Sigmoid colon (tissue), 7 donors: ENCODE measurements around the gene MAD2L1BP. TPM values are rescaled to one million over a fixed set of nuclear protein-coding genes. Genes with fewer than 3 reads are reported as not detected.
A peak's percentile ranks its signal among the peaks of the same experiment; 100 is the strongest.

ENCODE experiments used
- DNase-seq: peaks from one replicate; pipeline ENCODE4 v3.0.0-alpha.2; 2019
- H3K27ac ChIP-seq, 4 donors: fragments of 200-600 bp; sonication (generic); one replicate each; pipeline ENCODE4 v1.5.1; 2016 to 2019; ENCODE audit warnings: mild to moderate bottlenecking in 1 of 4
- H3K27me3 ChIP-seq, 3 donors: fragments of 200-600 bp; sonication (generic); one replicate each; pipeline ENCODE4 v1.5.1; 2019; ENCODE audit warnings: mild to moderate bottlenecking in 1 of 3
- H3K36me3 ChIP-seq, 4 donors: fragments of 200-600 bp; sonication (generic); one replicate each; pipeline ENCODE4 v1.5.1; 2016 to 2019
- H3K4me1 ChIP-seq, 4 donors: fragments of 200-600 bp; sonication (generic); one replicate each; pipeline ENCODE4 v1.5.1; 2017 to 2019
- H3K4me3 ChIP-seq, 4 donors: fragments of 200-600 bp; sonication (generic); one replicate each; pipeline ENCODE4 v1.5.1; 2017 to 2019; ENCODE audit warnings: mild to moderate bottlenecking in 2 of 4, moderate library complexity in 1 of 4
- H3K9me3 ChIP-seq, 4 donors: fragments of 200-600 bp in 3 of 4; sonication (generic) in 3 of 4; one replicate each; pipeline versions ENCODE4 v1.5.1 to v1.6.1; 2013 to 2019
- CTCF ChIP-seq, 4 experiments: fragments of 450-650 bp in 3 of 4; fragments of 200-600 bp in 1 of 4; IDR thresholded peaks; one replicate each; pipeline ENCODE4 v1.5.1; 2016 to 2019; ENCODE audit warnings: antibody characterized with exemption in 4 of 4, mild to moderate bottlenecking in 3 of 4, moderate library complexity in 2 of 4
- EP300 ChIP-seq, 4 donors: sonication (generic); formaldehyde crosslinking; IDR thresholded peaks; one replicate each; pipeline ENCODE4 v1.6.1; 2017; ENCODE audit warnings: antibody characterized with exemption in 4 of 4
- POLR2A ChIP-seq, 2 donors: fragments of 450-650 bp; IDR thresholded peaks; one replicate each; pipeline ENCODE4 v1.6.1; 2016; ENCODE audit warnings: antibody characterized with exemption in 2 of 2, mild to moderate bottlenecking in 2 of 2, moderate library complexity in 2 of 2
- POLR2AphosphoS5 ChIP-seq, 4 donors: sonication (generic); formaldehyde crosslinking; IDR thresholded peaks; one replicate each; pipeline ENCODE4 v1.6.1; 2017; ENCODE audit warnings: antibody characterized with exemption in 4 of 4
- WGBS, 2 donors: extraction: QIAGEN DNeasy Blood & Tissue Kit; methylation state at CpG; one replicate each; pipeline ENCODE4 v1.1.7; 2013; 5-methylcytosine and 5-hydroxymethylcytosine counted together
- intact Hi-C: fragments of 100-400 bp; cut with DNase I; formaldehyde crosslinking; loops from one replicate; pipeline ENCODE4 v1.15.1; 2023
- polyA plus RNA-seq, 3 donors: library from polyadenylated mRNA; stranded (reverse); fragments of 200-250 nt; gene quantifications; one replicate each; pipeline ENCODE4 v1.2.3, GENCODE V29; 2013
- total RNA-seq, 4 donors: library from RNA; depleted of rRNA; stranded (reverse); fragments of >200 nt; gene quantifications; one replicate each; pipeline ENCODE4 v1.1.0, GENCODE V29; 2016
- donor health status: healthy with polysubstance abuse.
- donor health status: Bipolar disorder and iron deficiency.
- donor health status: healthy.

MAD2L1BP gene
- total and polyA plus RNA-seq, 7 donors: 13.0 to 68.7 (median 32.3) TPM

GRCh38 chr6:43624786-43625288 lies 10.8 kb upstream of the MAD2L1BP start:
- no peak overlapping the region for H3K27ac ChIP-seq
- DNase-seq: no peak
- 92 to 96% methylated on average over 7 of the region's 7 CpGs for WGBS, 2 donors
- TF ChIP-seq POLR2A (IDR thresholded peaks at IDR 0.05): no peak
- TF ChIP-seq POLR2AphosphoS5 (IDR thresholded peaks at IDR 0.05): no peak
- no peak for TF ChIP-seq EP300 (IDR thresholded peaks at IDR 0.05)
- TF ChIP-seq CTCF (IDR thresholded peaks at IDR 0.05): no peak
- no peak overlapping the region for H3K4me3 ChIP-seq
- intact Hi-C loops: loop anchor here (5.0 kb wide), 1 partner anchor 77 kb away; no protein-coding TSS in a partner anchor
- no peaks in the 10 kb centered on the region for H3K9me3 ChIP-seq
- H3K27me3 ChIP-seq: no peaks in the 10 kb centered on the region
- H3K4me1 ChIP-seq: peaks cover 0 to 24% (median 18%) of the 10 kb centered on the region in 4 donors
- H3K36me3 ChIP-seq: peaks cover 23 to 65% (median 35%) of the 10 kb centered on the region in 4 donors

GRCh38 chr6:43625393-43625992 lies 10.1 kb upstream of the MAD2L1BP start:
- TF ChIP-seq CTCF (IDR thresholded peaks at IDR 0.05) (no peak), EP300 (IDR thresholded peaks at IDR 0.05) (no peak), POLR2AphosphoS5 (IDR thresholded peaks at IDR 0.05) (no peak), POLR2A (IDR thresholded peaks at IDR 0.05) (no peak)
- DNase-seq: no peak
- no peaks in the 10 kb centered on the region for H3K9me3 ChIP-seq
- H3K27ac ChIP-seq: no peak overlapping the region
- intact Hi-C loops: loop anchor here (5.0 kb wide), 1 partner anchor 77 kb away; no protein-coding TSS in a partner anchor
- 94 to 96% methylated on average over 16 of the region's 16 CpGs for WGBS, 2 donors
- peaks cover 0 to 26% (median 22%) of the 10 kb centered on the region in 4 donors for H3K4me1 ChIP-seq
- H3K27me3 ChIP-seq: no peaks in the 10 kb centered on the region
- no peak overlapping the region for H3K4me3 ChIP-seq
- peaks cover 20 to 58% (median 32%) of the 10 kb centered on the region in 4 donors for H3K36me3 ChIP-seq

GRCh38 chr6:43627008-43627825 lies 8.4 kb upstream of the MAD2L1BP start:
- H3K27me3 ChIP-seq: no peaks in the 10 kb centered on the region
- H3K36me3 ChIP-seq: peaks cover 9 to 41% (median 19%) of the 10 kb centered on the region in 4 donors
- no peak overlapping the region for H3K4me3 ChIP-seq
- intact Hi-C loops: loop anchor here (5.0 kb wide), 1 partner anchor 75 kb away; no protein-coding TSS in a partner anchor
- peak overlapping the region; percentile 96 to 100 (median 98) for H3K27ac ChIP-seq
- peaks cover 0 to 26% (median 23%) of the 10 kb centered on the region in 4 donors for H3K4me1 ChIP-seq
- DNase-seq: peak; percentile 93
- TF ChIP-seq EP300 (IDR thresholded peaks at IDR 0.05) (no peak), POLR2AphosphoS5 (IDR thresholded peaks at IDR 0.05) (peak in 2 of 4 donors; percentile 18 to 40)
- no peaks in the 10 kb centered on the region for H3K9me3 ChIP-seq
- WGBS, 2 donors: 63 to 72% methylated on average over 5 of the region's 5 CpGs

GRCh38 chr6:43628393-43629103 lies 7.1 kb upstream of the MAD2L1BP start:
- TF ChIP-seq POLR2A (IDR thresholded peaks at IDR 0.05) (no peak), EP300 (IDR thresholded peaks at IDR 0.05) (no peak), POLR2AphosphoS5 (IDR thresholded peaks at IDR 0.05) (peak in 1 of 4 donors; percentile 3), CTCF (IDR thresholded peaks at IDR 0.05) (no peak)
- DNase-seq: peak; percentile 83
- Histone ChIP-seq H3K36me3 (peaks cover 9 to 27% (median 19%) of the 10 kb centered on the region in 4 donors), H3K27ac (peak overlapping the region; percentile 96 to 100 (median 98)), H3K4me1 (peaks cover 0 to 26% (median 23%) of the 10 kb centered on the region in 4 donors), H3K4me3 (peak overlapping the region; percentile 82 to 99 (median 93)), H3K27me3 (no peaks in the 10 kb centered on the region), H3K9me3 (no peaks in the 10 kb centered on the region)
- intact Hi-C loops: loop anchor here (2.0 to 5.0 kb wide), 2 partner anchors 74 to 112 kb away; partner anchors contain the start of genes POLR1C and YIPF3
- WGBS, 2 donors: 1 to 6% methylated on average over 25 of the region's 25 CpGs
